DOHH2 (cell line): ENCODE measurements around the gene C11orf91.

ENCODE experiments used
- H3F3A ChIP-seq: fragments of 200-600 bp; sonication (generic), shearing (Covaris generic); 2 replicates; pipeline ENCODE4 v1.6.0; 2016; ENCODE audit warnings: antibody characterized with exemption, mild to moderate bottlenecking; ENCODE audit not compliant: control insufficient read depth, insufficient read depth
- H3K27ac ChIP-seq: fragments of 200-600 bp; sonication (generic); 2 replicates; pipeline ENCODE4 v1.5.1; 2014; ENCODE audit warnings: low read depth, mild to moderate bottlenecking, low read length, moderate library complexity
- H3K27me3 ChIP-seq: fragments of 200-600 bp; sonication (generic); 2 replicates; pipeline ENCODE4 v1.6.1; 2014; ENCODE audit warnings: mild to moderate bottlenecking, low read length, mixed read lengths; ENCODE audit not compliant: control insufficient read depth
- H3K36me3 ChIP-seq: fragments of 200-600 bp; sonication (generic); 2 replicates; pipeline ENCODE4 v1.6.1; 2014; ENCODE audit warnings: mild to moderate bottlenecking, low read length, moderate library complexity, mixed read lengths; ENCODE audit not compliant: control insufficient read depth
- H3K4me1 ChIP-seq: fragments of 200-600 bp; sonication (generic); 2 replicates; pipeline ENCODE4 v1.6.1; 2014; ENCODE audit warnings: mild to moderate bottlenecking, low read length, mixed read lengths; ENCODE audit not compliant: control insufficient read depth
- H3K4me2 ChIP-seq: fragments of 200-600 bp; sonication (generic); 2 replicates; pipeline ENCODE4 v1.6.0; 2014; ENCODE audit warnings: mild to moderate bottlenecking, low read length, moderate library complexity
- H3K4me3 ChIP-seq: fragments of 200-600 bp; sonication (generic); 2 replicates; pipeline ENCODE4 v1.5.1; 2014; ENCODE audit warnings: mild to moderate bottlenecking, low read length, mixed read lengths
- H3K79me2 ChIP-seq: fragments of 200-600 bp; sonication (generic); 2 replicates; pipeline ENCODE4 v1.6.1; 2014; ENCODE audit warnings: mild to moderate bottlenecking, low read length, mixed read lengths; ENCODE audit not compliant: control insufficient read depth
- H3K9me2 ChIP-seq: fragments of 200-600 bp; sonication (generic); replicated peaks from 2 replicates; pipeline ENCODE4 v1.6.1; 2014; ENCODE audit warnings: mild to moderate bottlenecking, low read length, mixed read lengths; ENCODE audit not compliant: control insufficient read depth
- H3K9me3 ChIP-seq: fragments of 200-600 bp; sonication (generic); 2 replicates; pipeline ENCODE4 v1.6.1; 2014; ENCODE audit warnings: antibody characterized with exemption, low read length, mixed read lengths; ENCODE audit not compliant: control insufficient read depth, insufficient read depth
- H4K20me1 ChIP-seq: fragments of 200-600 bp; sonication (generic); 2 replicates; pipeline ENCODE4 v1.6.0; 2014; ENCODE audit warnings: low read depth, mild to moderate bottlenecking, antibody characterized with exemption, low read length, moderate library complexity; ENCODE audit not compliant: control insufficient read depth, insufficient read depth
- EZH2phosphoT487 ChIP-seq: fragments of 200-600 bp; sonication (generic); IDR thresholded peaks from 2 replicates; pipeline ENCODE4 v1.6.1; 2017; ENCODE audit warnings: borderline replicate concordance, mild to moderate bottlenecking, antibody characterized with exemption, low read length, moderate library complexity, mixed read lengths
- TF ChIP-seq, protein P1 (sequence below): fragments of 200-600 bp; sonication (generic); IDR thresholded peaks from one replicate; pipeline ENCODE4 v1.5.1; 2014; ENCODE audit warnings: antibody characterized with exemption, mild to moderate bottlenecking, low read depth, low read length; ENCODE audit not compliant: poor library complexity, severe bottlenecking

Gene C11orf91

GRCh38 chr11:33649944-33650343 lies 50.7 kb downstream of the C11orf91 start:
- no peak overlapping the region for H3K4me2 ChIP-seq
- H3F3A ChIP-seq = no peaks in the 10 kb centered on the region
- H3K79me2 ChIP-seq = no peaks in the 10 kb centered on the region
- no peak overlapping the region for H3K27ac ChIP-seq
- H3K4me3 ChIP-seq = no peak overlapping the region
- no peaks in the 10 kb centered on the region; the same call in 1 of the 2 replicates for H3K36me3 ChIP-seq
- TF ChIP-seq, protein P1, sequence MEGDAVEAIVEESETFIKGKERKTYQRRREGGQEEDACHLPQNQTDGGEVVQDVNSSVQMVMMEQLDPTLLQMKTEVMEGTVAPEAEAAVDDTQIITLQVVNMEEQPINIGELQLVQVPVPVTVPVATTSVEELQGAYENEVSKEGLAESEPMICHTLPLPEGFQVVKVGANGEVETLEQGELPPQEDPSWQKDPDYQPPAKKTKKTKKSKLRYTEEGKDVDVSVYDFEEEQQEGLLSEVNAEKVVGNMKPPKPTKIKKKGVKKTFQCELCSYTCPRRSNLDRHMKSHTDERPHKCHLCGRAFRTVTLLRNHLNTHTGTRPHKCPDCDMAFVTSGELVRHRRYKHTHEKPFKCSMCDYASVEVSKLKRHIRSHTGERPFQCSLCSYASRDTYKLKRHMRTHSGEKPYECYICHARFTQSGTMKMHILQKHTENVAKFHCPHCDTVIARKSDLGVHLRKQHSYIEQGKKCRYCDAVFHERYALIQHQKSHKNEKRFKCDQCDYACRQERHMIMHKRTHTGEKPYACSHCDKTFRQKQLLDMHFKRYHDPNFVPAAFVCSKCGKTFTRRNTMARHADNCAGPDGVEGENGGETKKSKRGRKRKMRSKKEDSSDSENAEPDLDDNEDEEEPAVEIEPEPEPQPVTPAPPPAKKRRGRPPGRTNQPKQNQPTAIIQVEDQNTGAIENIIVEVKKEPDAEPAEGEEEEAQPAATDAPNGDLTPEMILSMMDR = no peak
- no peak for TF ChIP-seq EZH2phosphoT487
- H3K9me3 ChIP-seq = no peaks in the 10 kb centered on the region
- H3K27me3 ChIP-seq = no peaks in the 10 kb centered on the region
- H3K4me1 ChIP-seq = no peaks in the 10 kb centered on the region
- H4K20me1 ChIP-seq = no peaks in the 10 kb centered on the region
- H3K9me2 ChIP-seq = no peaks in the 10 kb centered on the region
